Stimulated activated CD8-positive, alpha-beta memory T cell treated with anti-CD3 and anti-CD28 coated beads, Interleukin-4, amount 100 ng/mL, for 1 hour (primary cell): ENCODE data around the gene PRICKLE4.
"Not testable (repeated sequence)": the region's sequence is repeated elsewhere in the genome, so short reads cannot be mapped to it uniquely, and the experiment has no call there.

ENCODE experiments used
- DNase-seq, 2 donors: peaks; one replicate each; pipeline ENCODE4 v3.0.0-alpha.2; 2020; ENCODE audit warnings: low read depth in 2 of 2, low spot score in 1 of 2

PRICKLE4 gene

DNA sequence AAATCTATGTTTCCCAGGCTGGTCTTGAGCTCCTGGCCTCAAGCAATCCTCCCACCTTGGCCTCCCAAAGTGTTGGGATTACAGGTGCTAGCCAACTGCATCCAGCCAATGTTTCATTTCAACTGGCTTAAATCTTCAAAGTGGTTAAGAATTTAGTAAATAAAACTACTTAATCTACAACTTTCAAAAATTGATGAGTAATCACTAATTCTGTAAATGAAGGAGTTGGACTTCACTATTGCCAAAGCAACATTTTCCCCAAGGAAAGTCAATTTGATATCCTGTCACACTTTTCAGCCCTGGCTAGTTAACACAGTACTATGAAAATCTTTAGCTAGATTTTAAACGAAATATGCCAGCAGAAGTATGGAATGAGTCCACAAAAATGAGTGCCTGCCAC, 10.7 kb downstream of the PRICKLE4 start:
- no peak for DNase-seq

DNA sequence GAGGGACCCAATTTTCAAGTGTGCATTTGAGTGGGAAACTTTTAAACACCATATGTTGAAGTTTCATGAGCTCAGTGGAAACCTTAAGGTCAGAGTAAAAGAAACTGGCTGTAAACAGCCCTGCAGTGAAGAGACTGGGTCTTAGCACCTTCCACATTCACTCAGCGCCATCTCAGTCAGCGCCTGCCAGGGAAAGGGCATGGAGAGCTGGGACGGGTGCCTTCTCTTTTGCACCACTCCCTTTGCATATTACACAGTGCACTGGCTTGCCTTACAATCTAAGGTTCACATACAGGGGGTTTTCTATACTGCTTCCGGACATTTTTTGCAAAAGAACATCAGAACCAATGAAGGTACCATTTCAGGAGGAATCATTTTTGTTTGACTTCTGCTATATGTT, 11.4 kb downstream of the PRICKLE4 start:
- no peak for DNase-seq

DNA sequence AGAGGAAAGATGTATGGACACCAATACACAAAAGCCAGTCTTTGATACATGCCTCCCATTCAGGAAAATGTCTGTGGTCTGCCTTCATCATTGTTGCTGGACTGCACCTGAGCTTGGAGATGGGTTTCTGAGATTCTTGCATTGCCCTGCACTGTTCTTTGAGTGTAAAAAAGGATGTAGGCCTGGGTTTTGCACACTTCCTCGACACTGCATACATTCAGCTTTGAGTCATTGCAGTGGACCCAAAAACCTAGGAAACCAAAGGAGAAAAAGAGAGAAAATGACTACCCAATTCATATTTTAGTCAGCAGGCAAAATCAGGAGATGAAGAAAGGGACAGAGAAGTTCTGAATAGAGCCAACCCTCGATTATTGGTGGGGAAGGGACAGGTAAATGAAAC, 15.9 kb downstream of the PRICKLE4 start:
- DNase-seq: no peak

DNA sequence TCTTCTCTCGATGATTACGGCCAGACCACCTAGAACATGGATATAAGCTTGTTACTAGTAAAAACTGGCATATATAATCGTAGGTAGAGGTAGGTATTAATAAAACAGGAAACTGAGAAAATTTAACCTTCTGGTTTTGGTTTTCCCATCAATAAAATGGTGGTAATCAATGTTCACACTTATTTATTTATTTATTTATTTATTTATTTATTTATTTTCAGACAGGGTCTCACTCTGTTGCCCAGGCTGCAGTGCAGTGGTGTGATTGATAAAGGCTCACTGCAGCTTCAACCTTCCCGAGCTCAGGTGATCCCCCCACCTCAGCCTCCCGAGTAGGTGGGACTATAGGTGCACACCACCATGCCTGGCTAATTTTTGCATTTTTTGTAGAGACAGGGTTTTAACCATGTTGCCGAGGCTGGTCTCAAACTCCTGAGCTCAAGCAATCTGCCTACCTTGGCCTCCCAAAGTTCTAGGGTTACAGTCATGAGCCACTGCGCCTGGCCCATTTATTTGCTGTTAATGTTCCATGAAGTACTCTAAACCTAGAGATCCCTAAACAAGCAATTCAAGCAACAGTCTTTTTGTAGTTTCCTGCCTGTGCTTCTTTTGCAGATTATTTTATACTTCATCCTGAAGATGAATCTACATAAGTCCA, 18.4 kb downstream of the PRICKLE4 start:
- no peak for DNase-seq

DNA sequence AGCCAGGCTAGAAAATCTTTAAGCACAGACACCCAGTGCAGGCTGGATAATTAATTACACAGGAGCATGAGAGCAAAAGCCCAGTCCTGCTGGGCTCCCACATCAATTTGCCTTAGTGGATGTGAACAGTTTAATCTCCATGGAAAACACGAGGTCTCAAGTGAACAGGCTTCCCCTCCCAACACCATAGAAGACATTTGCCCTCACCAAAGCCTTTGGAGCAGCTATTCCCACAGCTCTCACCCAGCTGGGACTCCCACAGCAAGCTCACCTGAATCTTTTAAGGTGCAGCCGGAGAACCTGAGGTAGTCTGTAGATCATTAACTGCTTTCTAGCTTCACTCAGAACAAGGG, 19.0 kb downstream of the PRICKLE4 start:
- no peak for DNase-seq

DNA sequence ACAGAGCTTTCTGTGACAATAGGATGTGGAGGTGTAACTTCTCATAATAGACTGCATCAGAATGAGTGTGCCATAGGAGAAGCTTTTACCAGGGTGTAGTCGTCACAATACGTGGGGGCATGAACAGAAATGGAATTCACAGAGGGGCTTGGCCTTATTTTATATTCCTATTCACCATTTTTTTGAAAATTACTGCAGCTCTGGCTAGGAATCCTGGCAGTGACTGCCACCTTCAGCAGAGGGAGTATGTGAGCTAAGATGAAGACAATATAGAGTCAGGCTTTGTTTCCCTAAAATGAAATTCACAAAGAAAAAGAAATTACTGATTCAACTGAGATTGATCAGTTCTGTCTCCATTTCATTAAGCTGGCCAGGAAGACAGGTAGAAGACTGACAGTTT, 20.8 kb downstream of the PRICKLE4 start:
- DNase-seq: no peak

DNA sequence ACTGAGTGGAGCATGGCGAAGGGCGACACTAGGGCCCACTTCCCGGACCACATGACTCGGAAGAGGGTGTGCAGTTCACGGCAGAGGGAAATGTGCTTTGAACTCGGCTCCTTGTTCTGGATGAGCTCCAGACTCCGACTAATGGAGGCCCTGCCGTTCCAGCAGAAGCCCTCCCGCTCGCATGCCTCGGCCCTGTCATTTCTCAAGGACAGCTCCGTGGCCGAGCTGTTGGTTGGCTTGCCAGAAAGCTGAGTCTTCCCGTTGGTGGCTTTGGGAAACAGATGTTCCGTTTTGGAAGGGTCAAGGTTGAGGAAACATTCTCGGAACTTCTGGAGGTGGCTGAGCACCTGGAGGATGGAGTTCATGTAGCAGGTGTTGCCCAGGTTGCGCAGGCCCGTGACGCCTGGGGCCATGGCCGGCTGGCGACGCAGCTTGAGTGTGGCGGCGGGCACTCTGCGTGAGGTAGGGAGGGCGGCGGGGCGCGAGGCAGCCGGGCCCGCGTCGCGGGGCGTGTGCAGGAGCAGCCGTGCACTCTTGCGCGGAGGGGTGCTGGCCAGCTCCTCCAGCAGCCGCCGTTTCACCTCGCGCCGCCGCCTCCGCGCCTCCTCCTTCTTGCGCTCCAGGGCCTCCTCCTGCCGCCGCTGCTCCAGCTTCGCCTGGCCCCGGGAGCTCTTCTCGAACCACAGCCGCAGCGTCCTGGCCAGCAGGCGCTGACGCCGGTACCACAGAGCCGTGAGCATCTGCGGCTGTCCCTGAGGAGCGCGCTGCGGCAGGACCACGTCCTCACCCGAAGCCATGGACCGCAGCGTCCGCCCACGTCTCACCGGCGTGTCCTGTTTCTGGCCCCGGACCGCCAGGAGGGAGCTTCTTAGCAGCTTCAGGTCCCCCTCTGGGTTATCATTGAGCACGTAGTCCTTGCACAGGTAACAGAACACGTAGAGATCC, 25.5 kb downstream of the PRICKLE4 start:
- no peak for DNase-seq

DNA sequence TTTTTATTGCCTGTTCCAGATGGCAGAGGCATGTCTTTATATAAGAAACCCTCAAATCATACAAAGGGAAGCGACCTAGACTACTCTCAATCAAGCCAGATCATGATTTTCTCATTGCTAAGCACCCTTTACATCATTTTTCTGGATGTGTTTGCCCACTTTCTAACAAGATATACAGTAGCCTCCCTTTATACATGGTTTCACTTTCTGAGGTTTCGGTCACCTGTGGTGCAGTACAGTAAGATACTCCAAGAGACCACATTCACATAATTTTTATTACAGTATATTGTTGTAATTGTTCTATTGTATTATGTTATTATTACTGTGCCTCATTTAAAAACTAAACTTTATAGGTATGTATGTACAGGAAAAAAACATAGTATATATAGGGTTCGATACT, 30.5 kb downstream of the PRICKLE4 start:
- no peak for DNase-seq

DNA sequence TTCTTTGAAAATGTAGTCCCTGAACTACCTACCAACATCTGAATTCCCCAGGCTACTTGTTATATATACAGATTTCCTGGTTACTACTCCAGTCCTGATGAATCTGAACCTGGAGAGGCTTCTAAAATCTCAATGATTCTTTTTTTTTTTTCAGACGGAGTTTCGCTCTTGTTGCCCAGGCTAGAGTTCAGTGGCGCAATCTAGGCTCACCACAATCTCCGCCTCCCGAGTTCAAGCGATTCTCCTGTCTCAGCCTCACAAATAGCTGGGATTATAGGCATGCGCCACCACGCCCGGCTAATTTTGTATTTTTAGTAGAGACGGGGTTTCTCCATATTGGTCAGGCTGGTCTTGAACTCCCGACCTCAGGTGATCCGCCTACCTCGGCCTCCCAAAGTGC, 31.4 kb downstream of the PRICKLE4 start:
- not testable (repeated sequence) for DNase-seq

DNA sequence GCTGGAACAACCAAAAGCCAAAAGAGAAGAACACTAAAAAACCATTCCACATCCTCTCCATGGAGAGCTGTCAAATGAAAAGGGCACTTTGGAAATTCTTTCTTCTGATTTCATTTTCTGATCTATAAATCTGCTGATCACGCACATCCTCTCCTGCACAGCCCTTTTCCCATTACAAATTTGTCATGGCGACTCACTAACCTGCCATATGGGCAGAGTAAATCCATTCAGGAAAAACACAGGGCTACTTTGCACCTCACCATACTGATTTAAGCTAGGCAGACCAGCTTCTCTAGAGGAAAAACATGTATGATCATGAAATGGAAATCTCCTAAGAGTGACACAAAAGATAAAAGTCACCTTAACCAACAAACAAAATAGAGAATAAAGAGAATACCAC, 32.9 kb downstream of the PRICKLE4 start:
- no peak for DNase-seq

DNA sequence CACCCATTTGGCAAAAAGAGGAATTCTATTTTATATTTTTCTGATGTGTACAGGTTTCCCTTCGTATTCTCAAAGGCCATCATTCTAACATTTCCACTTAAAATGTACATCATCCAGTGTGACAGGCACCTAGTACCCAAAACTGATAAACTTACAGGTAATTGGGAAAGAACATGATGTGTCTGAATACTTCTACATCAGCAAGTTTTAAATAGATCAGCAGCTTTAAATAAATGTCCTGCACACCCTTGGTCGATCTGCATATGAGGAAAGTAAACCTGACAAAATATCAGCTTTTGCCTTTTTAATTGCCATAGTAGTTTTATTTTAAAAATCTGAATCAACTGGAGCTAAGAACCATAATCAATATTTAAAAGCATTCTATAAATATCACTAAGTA, 33.4 kb downstream of the PRICKLE4 start:
- DNase-seq: no peak

DNA sequence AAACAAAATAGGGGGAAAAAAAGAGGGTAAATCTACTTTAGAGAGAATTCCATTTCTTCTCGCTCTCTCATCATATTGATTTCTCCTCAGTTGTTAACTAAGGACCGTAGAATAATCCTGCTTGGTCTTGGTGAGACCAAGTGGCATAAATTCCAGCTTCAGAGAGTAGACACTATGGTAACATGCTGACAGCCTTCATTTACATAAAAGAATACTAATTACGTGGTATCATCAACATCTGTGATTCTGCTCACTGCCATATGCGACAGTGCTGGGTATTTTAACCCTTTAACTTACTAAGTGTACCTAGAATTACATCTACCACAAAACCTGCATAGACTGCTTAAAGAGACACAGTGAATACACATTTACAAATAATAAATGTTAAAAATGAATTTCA, 34.0 kb downstream of the PRICKLE4 start:
- DNase-seq: no peak

DNA sequence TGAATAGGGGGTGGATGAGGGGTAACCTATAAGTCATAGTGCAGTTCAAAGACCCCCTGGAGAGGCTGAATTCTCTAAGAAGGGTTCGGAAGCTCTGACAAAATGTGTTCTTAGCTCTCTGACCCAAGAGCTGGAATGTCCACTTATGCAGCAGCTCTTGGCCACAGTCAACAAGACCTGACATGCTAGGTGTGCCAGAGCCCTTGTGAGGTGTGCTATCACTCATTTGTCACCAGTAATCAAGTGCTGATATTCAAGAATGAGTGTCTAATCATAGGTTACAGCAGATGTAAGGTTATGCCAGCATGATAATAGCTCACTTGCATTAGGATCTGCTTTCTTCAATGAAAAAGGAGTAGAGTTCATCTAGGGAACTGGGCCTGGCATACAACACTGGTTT, 35.0 kb downstream of the PRICKLE4 start:
- no peak for DNase-seq

DNA sequence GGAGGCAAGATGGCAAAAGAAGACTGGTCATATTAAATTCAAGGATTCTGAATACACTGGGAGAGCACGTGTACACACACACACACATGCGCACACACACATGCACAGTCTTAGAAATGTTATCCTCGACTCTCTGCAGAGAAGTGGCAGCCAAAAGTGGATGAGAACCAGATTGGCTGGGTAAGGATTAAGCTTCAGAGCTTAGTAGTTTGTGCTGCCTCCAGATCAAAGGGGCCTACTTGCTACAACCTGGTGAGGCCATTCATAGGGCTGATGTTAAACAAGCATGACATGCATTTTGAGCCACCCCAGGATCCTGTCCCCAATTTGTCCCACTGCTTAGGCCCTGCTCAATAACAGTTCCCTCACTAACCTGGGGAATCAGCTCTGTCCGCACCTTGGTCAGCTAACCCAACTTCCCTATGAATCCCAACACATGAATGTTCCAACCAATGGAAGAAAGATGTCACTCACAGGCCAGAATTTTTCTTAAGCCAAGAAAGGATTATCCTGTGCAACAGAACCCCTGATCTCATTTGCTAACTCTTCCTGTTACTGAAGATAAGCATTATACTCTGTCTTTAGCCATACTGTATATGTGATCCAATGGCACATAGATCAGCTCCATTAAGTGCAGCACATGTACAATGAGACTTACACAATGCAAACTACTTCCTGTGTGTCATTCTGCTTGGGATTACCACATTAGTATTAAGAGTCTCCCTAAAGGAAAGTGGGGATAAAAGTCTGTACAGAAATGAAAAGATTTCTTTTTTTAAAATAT, 37.9 kb downstream of the PRICKLE4 start:
- no peak for DNase-seq

DNA sequence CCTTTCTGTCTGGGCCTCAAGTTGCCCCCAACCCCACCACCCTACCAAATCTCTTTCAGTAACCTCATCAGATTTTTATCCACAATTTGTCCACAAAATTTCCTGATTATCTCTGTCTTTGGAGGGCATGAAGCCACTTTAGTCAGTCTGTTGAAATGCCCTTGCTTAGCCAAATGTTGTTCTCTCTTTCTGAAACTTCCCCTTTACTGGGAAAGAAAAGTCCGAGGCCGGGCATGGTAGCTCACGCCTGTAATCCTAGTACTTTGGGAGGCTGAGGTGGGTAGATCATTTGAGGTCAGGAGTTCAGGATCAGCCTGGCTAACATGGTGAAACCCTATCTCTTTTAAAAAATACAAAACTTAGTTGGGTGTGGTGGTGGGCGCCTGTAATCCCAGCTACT, 40.7 kb downstream of the PRICKLE4 start:
- no peak for DNase-seq

DNA sequence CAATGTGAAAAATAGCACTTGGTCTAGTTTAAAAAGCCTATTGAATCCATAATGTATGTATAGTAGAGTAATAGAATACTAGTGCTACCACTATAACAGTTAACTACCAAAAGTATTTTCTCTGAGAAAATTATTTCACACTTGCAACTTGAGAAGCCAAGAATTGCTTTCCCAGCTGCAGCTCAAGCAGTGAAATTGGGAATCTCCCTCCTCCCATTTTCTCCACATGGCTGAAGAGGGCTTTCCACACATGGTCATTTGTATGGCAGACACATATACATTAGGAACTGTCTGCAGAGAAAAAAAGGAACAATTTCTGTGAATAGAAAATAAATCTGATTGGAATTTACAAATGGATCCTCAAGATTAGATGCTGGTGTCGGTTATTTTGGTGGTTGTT, 41.4 kb downstream of the PRICKLE4 start:
- DNase-seq: no peak

DNA sequence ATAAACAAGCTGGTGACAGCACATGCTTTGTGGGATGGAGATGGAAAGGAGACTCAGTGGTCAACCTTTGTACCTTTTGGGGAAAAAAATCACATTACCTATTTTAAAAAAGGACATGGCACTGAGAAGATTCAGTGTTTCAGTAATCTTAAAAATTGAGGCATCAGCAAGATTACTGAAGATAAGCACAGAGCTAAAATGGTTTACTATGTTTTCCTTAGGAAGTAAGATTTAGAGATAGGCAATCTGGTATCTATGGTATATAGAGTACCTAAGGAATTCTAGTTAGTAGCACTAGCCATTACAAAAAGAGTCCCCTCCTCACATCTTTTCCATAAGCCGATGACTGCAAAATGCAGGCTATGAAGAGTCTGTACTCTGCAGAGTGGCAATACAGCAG, 42.6 kb downstream of the PRICKLE4 start:
- DNase-seq: no peak

DNA sequence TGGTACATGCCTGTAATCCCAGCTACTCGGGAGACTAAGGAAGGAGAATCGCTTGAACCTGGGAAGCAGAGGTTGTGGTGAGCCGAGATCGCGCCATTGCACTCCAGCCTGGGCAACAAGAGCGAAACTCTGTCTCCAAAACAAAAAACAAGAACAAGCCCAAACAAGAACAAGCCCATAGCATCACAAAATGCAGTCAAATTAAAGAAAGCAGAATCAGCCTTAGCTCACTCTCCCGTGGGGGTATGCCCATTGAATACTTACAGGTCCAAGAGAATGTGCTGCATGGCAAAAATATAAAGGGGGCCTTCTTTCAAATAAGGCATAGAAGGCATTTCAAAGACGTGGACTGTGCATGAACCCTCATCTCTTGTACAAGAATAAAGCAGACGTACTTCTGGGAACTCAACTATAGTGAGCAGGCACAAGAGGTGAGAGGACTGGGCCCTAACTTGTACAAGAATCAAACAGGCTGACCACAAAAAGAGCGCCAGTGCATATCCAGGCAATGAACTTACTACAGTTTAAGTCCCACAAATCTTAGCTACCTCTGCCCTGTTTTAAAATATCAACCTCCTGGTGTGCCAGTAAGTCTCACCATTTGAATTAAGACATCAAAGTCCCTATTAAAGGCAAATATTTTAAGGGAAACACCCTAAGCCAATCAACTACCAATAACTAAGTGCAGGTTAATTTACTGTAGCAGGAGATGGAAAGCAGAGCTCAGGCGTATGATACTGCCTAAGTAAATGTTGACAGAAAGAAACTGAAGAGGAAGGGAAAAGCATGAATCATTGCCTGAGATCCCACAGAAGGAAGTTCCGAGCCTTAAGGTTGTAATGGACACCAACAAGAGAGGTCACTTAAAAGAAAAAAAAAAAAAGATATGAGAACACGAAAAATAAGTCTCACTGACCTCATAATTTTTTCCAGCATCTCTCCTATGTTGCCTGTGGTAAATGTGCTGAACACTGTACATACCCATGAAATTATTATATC, 44.3 kb downstream of the PRICKLE4 start:
- no peak for DNase-seq

DNA sequence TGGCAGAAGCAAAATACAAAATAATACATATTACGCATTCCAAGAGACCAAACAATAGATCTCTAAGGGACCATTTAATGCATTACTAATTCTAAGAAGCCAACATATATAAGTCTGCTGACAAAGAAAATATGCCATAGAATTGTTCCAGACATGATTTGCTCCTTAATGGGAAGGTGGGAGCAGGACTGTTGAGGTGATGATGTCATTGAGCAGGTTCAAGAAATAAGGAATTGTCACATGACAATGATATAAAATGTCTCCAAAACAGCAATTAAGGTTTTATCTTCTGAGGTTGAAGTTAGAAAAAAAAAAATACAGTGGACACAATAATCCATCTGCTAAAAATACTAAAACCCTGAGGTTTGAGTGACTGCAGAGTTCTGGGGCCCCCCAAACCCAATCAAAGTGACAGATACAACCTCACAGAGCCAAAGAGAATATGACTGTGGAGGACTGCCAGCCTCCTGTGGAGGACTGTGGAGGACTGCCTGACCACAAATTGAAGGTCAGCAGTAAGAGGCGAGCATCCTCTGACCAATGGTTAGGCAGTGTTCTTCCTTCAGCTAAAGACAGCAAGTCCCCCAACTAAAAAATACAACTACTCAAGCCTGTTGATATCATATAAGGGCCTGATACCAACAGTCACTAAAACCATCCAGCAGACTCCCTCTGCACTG, 45.9 kb downstream of the PRICKLE4 start:
- DNase-seq: no peak

DNA sequence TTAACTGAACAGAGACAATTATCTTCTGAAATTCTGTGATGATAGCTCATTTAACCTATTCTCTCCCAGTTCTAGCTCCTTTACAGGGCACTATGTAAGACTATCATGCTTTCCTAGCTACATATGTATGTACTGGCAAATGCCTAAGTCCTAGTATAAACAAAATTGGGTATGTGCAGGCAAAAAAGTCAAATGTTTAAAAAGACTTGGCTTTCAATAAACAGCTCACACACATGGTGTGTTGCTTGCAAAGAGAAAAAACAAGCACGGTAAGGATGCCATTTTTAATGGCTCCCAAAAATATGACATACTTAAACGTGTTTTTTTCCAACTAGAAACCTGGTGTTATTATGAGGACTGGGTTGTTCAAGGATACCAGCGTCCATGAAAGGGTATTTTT, 51.7 kb downstream of the PRICKLE4 start:
- DNase-seq: no peak
